ENCODE data around the gene IGFBP5.

The IGFBP5 gene

DNA sequence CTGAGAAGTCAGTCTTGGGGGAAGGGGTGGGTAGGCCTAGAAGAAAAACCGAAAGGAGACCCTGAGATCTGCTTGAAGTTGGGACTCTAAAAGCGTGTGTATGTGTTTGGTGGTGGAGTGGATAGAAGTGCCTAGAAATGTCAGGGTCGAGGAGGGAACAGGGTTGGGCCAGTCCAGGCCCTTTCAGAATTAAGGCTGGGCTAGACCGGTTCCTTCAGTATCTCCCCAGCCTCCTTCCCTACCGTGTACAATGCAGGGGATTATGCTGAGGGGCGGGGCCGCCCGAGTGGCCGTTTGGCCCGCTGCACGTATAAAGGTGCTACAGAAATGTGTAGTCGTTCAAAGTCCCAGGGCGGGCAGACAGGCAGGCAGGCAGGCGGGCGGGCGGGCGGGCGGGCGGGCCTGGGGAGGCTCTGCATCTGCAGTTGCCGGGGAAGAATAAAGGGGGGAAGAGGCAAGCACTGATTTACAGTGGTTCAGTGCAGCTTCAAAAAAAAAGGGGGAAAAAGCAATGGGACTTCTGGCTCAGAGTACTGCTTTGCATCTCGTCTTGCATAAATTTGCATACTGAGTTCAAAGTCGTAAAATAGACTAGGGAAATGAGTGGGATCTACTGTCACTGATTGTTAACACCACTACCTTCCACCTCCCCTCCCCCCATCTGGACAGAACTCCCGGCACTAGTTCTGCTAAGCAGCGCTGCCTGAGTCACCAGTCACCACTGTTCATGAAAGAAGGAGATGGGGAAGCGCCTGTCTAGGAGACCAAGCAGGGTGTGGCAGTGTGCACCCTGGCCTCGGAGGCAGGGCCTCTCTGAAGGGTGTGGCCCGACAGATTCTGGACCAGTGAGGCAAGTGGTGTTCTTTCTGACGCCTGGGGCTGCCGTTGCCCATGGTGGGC lies 58.5 kb downstream of the IGFBP5 start:
- FAIRE-seq, result no peak

DNA sequence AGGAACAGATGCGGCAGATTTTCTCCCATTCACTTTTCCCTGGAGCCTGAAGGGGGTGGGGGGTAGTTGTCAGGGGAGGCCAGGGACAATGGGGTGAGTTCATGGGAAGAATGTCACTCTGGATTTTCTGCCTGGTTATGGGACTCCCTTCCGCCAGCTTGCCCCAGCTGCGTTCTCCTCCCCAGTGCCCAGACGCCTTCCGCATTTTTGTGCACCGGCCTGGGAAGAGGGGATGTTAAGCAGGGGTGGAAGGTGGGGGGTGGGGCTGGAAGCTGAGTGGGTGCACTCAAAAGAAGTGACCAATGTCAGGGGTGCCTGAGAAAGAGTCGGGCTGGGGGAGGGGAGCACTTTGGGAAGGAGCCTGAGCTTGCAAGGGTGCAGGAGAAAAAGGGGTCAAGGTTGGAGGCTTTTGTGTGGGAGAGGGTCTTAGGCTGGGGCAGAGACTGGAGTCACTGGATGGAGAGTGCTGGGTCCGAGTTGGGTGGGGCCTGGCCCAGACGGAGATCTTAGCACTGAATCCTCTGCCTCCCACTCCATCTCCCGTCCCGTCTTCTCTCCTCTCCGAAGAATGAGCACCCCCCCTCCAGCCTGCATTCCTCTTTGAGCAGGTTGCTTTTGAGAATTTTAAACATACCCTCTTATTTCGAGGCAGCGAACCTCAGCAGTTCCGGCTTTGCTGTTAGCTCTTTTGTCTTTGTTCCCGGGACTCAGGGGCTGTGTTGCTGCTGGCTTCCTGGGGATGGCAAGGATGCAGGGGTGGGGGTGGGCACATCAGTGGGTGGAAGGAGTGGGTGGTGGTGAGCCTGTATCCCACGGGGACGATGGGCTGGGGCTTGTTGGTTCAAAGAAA lies 59.4 kb downstream of the IGFBP5 start:
- FAIRE-seq, result no peak

DNA sequence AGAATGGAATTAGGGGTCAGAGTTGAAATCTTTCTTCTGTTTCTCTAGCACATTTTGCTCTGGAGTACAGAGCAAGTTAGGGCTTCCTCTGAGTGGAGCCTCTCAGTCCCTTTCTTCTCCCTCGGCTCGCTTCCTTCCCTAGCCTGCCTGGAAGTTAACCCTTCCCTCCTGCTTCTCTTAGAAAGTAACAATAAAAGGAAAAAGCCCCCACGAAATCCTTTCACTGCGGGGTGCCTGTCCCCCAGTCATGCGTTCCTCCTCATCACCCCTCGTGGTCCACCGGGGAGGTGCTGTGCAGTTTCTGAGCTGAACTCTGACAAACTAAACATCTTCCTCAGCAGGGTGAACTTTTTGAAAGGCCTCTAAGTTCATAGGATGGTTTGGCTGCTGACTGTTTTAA lies 60.2 kb downstream of the IGFBP5 start:
- FAIRE-seq, result no peak

- no peak for FAIRE-seq
These were observed 60.8 kb downstream of the IGFBP5 start for GRCh38 chr2:216634370-216635148.

GRCh38 chr2:216633616-216634369 lies 61.6 kb downstream of the IGFBP5 start:
- no peak for FAIRE-seq

- FAIRE-seq, result no peak
These were observed 62.3 kb downstream of the IGFBP5 start, which contains the start of gene IGFBP2 for GRCh38 chr2:216632952-216633615. Gene IGFBP2, plus strand, starts transcription at chr2:216633420. Its CDS starts 104 bp downstream, at chr2:216633524.

- FAIRE-seq, result no peak
These were observed 62.9 kb downstream of the IGFBP5 start for GRCh38 chr2:216632346-216632951.

DNA sequence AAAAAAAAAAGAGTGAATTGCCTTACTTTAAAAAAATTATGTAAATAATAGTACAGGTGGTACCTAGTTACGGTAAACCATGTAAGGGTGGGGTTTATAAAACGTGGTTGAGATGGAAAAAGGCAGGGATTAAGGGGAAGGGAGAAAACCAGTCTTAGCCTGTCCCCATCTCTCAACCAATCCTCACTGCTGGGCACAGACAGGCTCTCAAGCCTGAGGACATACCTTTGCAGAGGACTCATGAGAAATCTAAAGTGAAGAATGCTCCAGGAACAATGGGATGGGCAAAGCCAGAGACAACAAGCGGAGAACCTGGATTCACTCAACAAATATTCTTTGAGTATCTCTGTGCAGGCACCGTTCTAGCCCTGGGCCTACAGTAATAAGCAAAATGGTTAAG lies 65.6 kb downstream of the IGFBP5 start:
- FAIRE-seq, result no peak

DNA sequence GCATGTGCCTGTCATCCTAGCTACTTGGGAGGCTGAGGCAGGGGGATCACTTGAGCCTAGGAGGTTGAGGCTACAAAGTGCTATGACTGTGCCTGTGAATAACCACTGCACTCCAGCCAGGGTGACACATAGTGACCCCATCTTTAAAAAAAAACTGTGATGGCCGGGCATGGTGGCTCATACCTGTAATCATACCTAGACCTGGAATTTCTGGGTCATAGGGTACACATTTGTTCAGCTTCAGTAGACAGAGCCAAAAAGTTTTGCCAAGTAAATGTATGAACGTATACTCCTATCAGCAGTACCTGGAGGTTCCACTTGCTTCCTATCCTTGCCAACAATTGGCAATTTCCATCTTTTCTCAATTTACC lies 68.5 kb downstream of the IGFBP5 start:
- FAIRE-seq, result no peak

DNA sequence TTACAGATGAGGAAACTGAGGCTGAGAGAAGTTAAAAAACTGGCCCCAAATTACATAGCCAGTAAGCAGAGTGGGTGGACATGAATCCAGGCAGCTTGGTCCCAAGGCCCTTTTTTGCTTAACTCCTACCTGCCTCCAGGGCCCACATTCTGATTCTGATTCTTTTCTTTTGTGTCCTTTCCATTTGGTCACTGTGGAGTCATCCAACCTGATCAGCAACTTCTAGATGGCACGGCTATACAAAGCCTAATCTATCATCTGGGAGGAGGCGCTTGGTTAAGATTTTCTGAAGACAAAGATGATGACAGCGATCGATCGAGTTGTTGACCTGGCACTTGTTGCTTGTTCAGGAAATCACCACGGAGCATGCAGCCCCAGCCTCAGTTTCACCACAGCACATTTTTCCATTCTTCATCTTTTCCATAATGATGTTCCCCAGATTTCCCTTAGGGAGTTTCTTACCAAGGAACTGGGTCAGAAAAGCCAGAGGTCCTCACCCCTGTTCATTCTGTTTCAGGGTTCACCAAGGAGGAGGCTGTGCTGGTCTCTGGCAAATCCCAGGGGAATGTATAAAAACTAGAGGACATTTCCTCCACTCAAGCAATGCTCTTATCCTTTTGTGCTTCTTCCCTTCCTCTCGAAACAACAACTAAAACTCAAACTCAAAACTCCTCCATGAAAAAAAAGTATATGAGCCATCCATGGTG lies 69.0 kb downstream of the IGFBP5 start:
- FAIRE-seq, result no peak

- FAIRE-seq, result no peak
These were observed 71.1 kb downstream of the IGFBP5 start for GRCh38 chr2:216624251-216624650.

- FAIRE-seq, result no peak
These were observed 72.8 kb downstream of the IGFBP5 start for GRCh38 chr2:216622526-216622925.

All from G401.6 (cell line).